Fibroblast of lung (primary cell): Measurements from ENCODE around the gene SMYD1. TPM values are rescaled to one million over a fixed set of nuclear protein-coding genes. Genes with fewer than 3 reads are reported as not detected.

ENCODE experiments used
- DNase-seq, 2 donors: peaks; one replicate each; pipeline versions ENCODE4 v3.0.0 to v3.0.0-alpha.2; 2010; ENCODE audit warnings: low read depth in 2 of 2
- H2AFZ ChIP-seq: 2 replicates; pipeline ENCODE4 v1.5.1; 2012; ENCODE audit warnings: low read length, control low read depth, inconsistent platforms
- H3K27ac ChIP-seq: 2 replicates; pipeline ENCODE4 v1.5.1; 2011; ENCODE audit warnings: low read length, control low read depth; ENCODE audit not compliant: insufficient read depth
- H3K27me3 ChIP-seq: 2 replicates; pipeline ENCODE4 v1.5.1; 2011; ENCODE audit warnings: mild to moderate bottlenecking, low read length; ENCODE audit not compliant: control insufficient read depth, insufficient read depth
- H3K36me3 ChIP-seq: 2 replicates; pipeline ENCODE4 v1.5.1; 2011; ENCODE audit warnings: low read length; ENCODE audit not compliant: control insufficient read depth, insufficient read depth
- H3K4me1 ChIP-seq: 2 replicates; pipeline ENCODE4 v1.5.1; 2011; ENCODE audit warnings: low read length; ENCODE audit not compliant: control insufficient read depth, insufficient read depth; ENCODE audit errors: extremely low read depth
- H3K4me2 ChIP-seq: 2 replicates; pipeline ENCODE4 v1.5.1; 2011; ENCODE audit warnings: low read length, control low read depth; ENCODE audit not compliant: insufficient read depth; ENCODE audit errors: extremely low read depth
- H3K4me3 ChIP-seq, 4 experiments: fragments of 200-600 bp in 1 of 4; sonication (generic) in 1 of 4; replicated peaks in 1 of 4; 2 replicates each; pipeline ENCODE4 v1.5.1; 2011 to 2016; ENCODE audit warnings: low read length in 4 of 4, low read depth in 3 of 4, mild to moderate bottlenecking in 3 of 4, control low read depth in 2 of 4, inconsistent platforms in 1 of 4, mixed read lengths in 1 of 4; ENCODE audit not compliant: insufficient read depth in 1 of 4; ENCODE audit errors: control extremely low read depth in 1 of 4
- H3K79me2 ChIP-seq: 2 replicates; pipeline ENCODE4 v1.5.1; 2012; ENCODE audit warnings: mild to moderate bottlenecking, low read length, inconsistent platforms; ENCODE audit not compliant: control insufficient read depth, insufficient read depth
- H3K9ac ChIP-seq: 2 replicates; pipeline ENCODE4 v1.5.1; 2011; ENCODE audit warnings: mild to moderate bottlenecking, low read length, control low read depth; ENCODE audit not compliant: insufficient read depth
- H3K9me3 ChIP-seq: 2 replicates; pipeline ENCODE4 v1.5.1; 2012; ENCODE audit warnings: low read depth, low read length; ENCODE audit not compliant: control insufficient read depth, insufficient read depth
- H4K20me1 ChIP-seq: 2 replicates; pipeline ENCODE4 v1.5.1; 2011; ENCODE audit warnings: low read length; ENCODE audit not compliant: control insufficient read depth, insufficient read depth; ENCODE audit errors: extremely low read depth
- CTCF ChIP-seq, 2 donors: IDR thresholded peaks in 1 of 2; conservative IDR thresholded peaks in 1 of 2; 1 replicate in 1 of 2; 2 replicates in 1 of 2; pipeline ENCODE4 v1.5.1; 2011 to 2012; ENCODE audit warnings: low read length in 2 of 2, control low read depth in 1 of 2, inconsistent platforms in 1 of 2, low read depth in 1 of 2, mild to moderate bottlenecking in 1 of 2
- EZH2 ChIP-seq: IDR thresholded peaks from 2 replicates; pipeline ENCODE4 v1.5.1; 2012; ENCODE audit warnings: low read length, control low read depth, mild to moderate bottlenecking; ENCODE audit errors: missing control alignments
- polyA plus RNA-seq, 2 donors: library from polyadenylated mRNA; depleted of rRNA in 1 of 2; stranded (reverse) in 1 of 2; unstranded in 1 of 2; fragments of >200 nt; gene quantifications; 2 replicates each; pipeline ENCODE4 v1.2.1, GENCODE V29; 2011 to 2012; ENCODE audit warnings: missing spikeins in 1 of 2
- total RNA-seq: library from RNA; depleted of rRNA; stranded (reverse); fragments of >200 nt; gene quantifications from 2 replicates; pipeline ENCODE4 v1.2.1, GENCODE V29; 2014

Gene SMYD1
- total and polyA plus RNA-seq, 2 donors (not counting 1 experiment from before 2014, with no cell fraction given) = not detected

GRCh38 chr2:88128654-88129312, 61.2 kb downstream of the SMYD1 start:
- Histone ChIP-seq H3K27me3 (peaks cover 2% of the 10 kb centered on the region), H3K4me3 (no peak overlapping the region), H3K36me3 (no peaks in the 10 kb centered on the region), H3K4me2 (no peak overlapping the region), H3K4me1 (no peaks in the 10 kb centered on the region), H3K9ac (no peak overlapping the region), H2AFZ (no peak overlapping the region), H3K27ac (no peak overlapping the region), H3K79me2 (no peaks in the 10 kb centered on the region), H3K9me3 (no peaks in the 10 kb centered on the region), H4K20me1 (no peaks in the 10 kb centered on the region)
- no peak for TF ChIP-seq CTCF (conservative IDR thresholded peaks at IDR 0.05 in 1 of 2, IDR thresholded peaks at IDR 0.05 in 1 of 2; ENCODE audit: low read depth in 1 of 2, low read length in 2 of 2)
- TF ChIP-seq EZH2 = no peak
- DNase-seq = no peak

GRCh38 chr2:88129313-88129959, 61.8 kb downstream of the SMYD1 start:
- TF ChIP-seq EZH2 (no peak), CTCF (conservative IDR thresholded peaks at IDR 0.05 in 1 of 2, IDR thresholded peaks at IDR 0.05 in 1 of 2; ENCODE audit: low read depth in 1 of 2, low read length in 2 of 2) (no peak)

GRCh38 chr2:88131201-88131998, 63.8 kb downstream of the SMYD1 start:
- no peaks in the 10 kb centered on the region for H3K36me3 ChIP-seq
- DNase-seq = no peak
- H3K4me1 ChIP-seq = no peaks in the 10 kb centered on the region
- H3K4me3 ChIP-seq = no peak overlapping the region
- H3K9ac ChIP-seq = no peak overlapping the region
- H3K4me2 ChIP-seq = no peak overlapping the region
- no peaks in the 10 kb centered on the region for H3K79me2 ChIP-seq
- TF ChIP-seq EZH2 (no peak), CTCF (conservative IDR thresholded peaks at IDR 0.05 in 1 of 2, IDR thresholded peaks at IDR 0.05 in 1 of 2; ENCODE audit: low read depth in 1 of 2, low read length in 2 of 2) (no peak)
- H4K20me1 ChIP-seq = no peaks in the 10 kb centered on the region
- no peak overlapping the region for H3K27ac ChIP-seq
- peaks cover 2% of the 10 kb centered on the region for H3K27me3 ChIP-seq
- no peaks in the 10 kb centered on the region for H3K9me3 ChIP-seq
- H2AFZ ChIP-seq = no peak overlapping the region

More at GRCh38 chr2:88129313-88129959, 61.8 kb downstream of the SMYD1 start:
- H3K4me3 ChIP-seq = no peak overlapping the region
- no peaks in the 10 kb centered on the region for H4K20me1 ChIP-seq
- peaks cover 2% of the 10 kb centered on the region for H3K27me3 ChIP-seq
- no peak overlapping the region for H3K4me2 ChIP-seq
- no peak for DNase-seq
- H3K9me3 ChIP-seq = no peaks in the 10 kb centered on the region
- H3K27ac ChIP-seq = no peak overlapping the region
- no peaks in the 10 kb centered on the region for H3K79me2 ChIP-seq
- H3K9ac ChIP-seq = no peak overlapping the region
- no peak overlapping the region for H2AFZ ChIP-seq
- no peaks in the 10 kb centered on the region for H3K36me3 ChIP-seq
- no peaks in the 10 kb centered on the region for H3K4me1 ChIP-seq
